Suprapubic skin (tissue), 4 donors: ENCODE results near the gene MYEOV. TPM values are rescaled to one million over a fixed set of nuclear protein-coding genes. Genes with fewer than 3 reads are reported as not detected.
A peak's percentile ranks its signal among the peaks of the same experiment; 100 is the strongest.

Source experiments
- DNase-seq, 2 donors: peaks; one replicate each; pipeline ENCODE4 v3.0.0-alpha.2; 2019; ENCODE audit warnings: low spot score in 2 of 2
- H3K27ac ChIP-seq: fragments of 200-600 bp; sonication (generic); one replicate; pipeline ENCODE4 v1.5.1; 2019
- H3K27me3 ChIP-seq: fragments of 200-600 bp; sonication (generic); one replicate; pipeline ENCODE4 v1.5.1; 2019
- H3K36me3 ChIP-seq: fragments of 200-600 bp; sonication (generic); one replicate; pipeline ENCODE4 v1.5.1; 2019
- H3K4me1 ChIP-seq: fragments of 200-600 bp; sonication (generic); one replicate; pipeline ENCODE4 v1.5.1; 2019
- H3K4me3 ChIP-seq: fragments of 200-600 bp; sonication (generic); one replicate; pipeline ENCODE4 v1.5.1; 2019; ENCODE audit warnings: mild to moderate bottlenecking
- H3K9me3 ChIP-seq: fragments of 200-600 bp; sonication (generic); one replicate; pipeline ENCODE4 v1.5.1; 2019
- CTCF ChIP-seq, 2 donors: fragments of 200-600 bp in 1 of 2; fragments of 450-650 bp in 1 of 2; sonication (generic) in 1 of 2; IDR thresholded peaks; one replicate each; pipeline ENCODE4 v1.5.1; 2016 to 2019; ENCODE audit warnings: antibody characterized with exemption in 2 of 2, mild to moderate bottlenecking in 1 of 2, moderate library complexity in 1 of 2
- EP300 ChIP-seq: sonication (generic); formaldehyde crosslinking; IDR thresholded peaks from one replicate; pipeline ENCODE4 v1.6.1; 2017; ENCODE audit warnings: antibody characterized with exemption
- POLR2A ChIP-seq, 2 donors: fragments of 450-650 bp; IDR thresholded peaks; one replicate each; pipeline ENCODE4 v1.6.1; 2017; ENCODE audit warnings: antibody characterized with exemption in 2 of 2, mild to moderate bottlenecking in 2 of 2, moderate library complexity in 2 of 2
- POLR2AphosphoS5 ChIP-seq, 3 donors: sonication (generic); formaldehyde crosslinking; IDR thresholded peaks; one replicate each; pipeline ENCODE4 v1.6.1; 2017; ENCODE audit warnings: antibody characterized with exemption in 3 of 3
- WGBS: methylation state at CpG from one replicate; pipeline ENCODE4 v1.1.5; 2018; 5-methylcytosine and 5-hydroxymethylcytosine counted together
- total RNA-seq, 4 donors: library from RNA; depleted of rRNA; stranded (reverse); fragments of >200 nt; gene quantifications; one replicate each; pipeline ENCODE4 v1.1.0, GENCODE V29; 2016

The MYEOV gene
- total RNA-seq, 4 donors from 2014 or later: 9.9 to 25.6 (median 15.8) TPM

- Histone ChIP-seq H3K27ac (no peak overlapping the region), H3K4me3 (no peak overlapping the region), H3K4me1 (no peaks in the 10 kb centered on the region), H3K27me3 (no peaks in the 10 kb centered on the region), H3K9me3 (no peaks in the 10 kb centered on the region), H3K36me3 (no peaks in the 10 kb centered on the region)
- peak in 1 of 2 donors; percentile 72 for DNase-seq
- 92% methylated on average over 7 of the region's 13 CpGs for WGBS
- TF ChIP-seq EP300 (no peak), CTCF (IDR thresholded peaks at IDR 0.05) (no peak), POLR2AphosphoS5 (IDR thresholded peaks at IDR 0.05) (no peak)
Observed at GRCh38 chr11:69342588-69343330, 48.8 kb downstream of the MYEOV start.

GRCh38 chr11:69343401-69344321, 49.7 kb downstream of the MYEOV start:
- H3K27me3 ChIP-seq: no peaks in the 10 kb centered on the region
- H3K4me3 ChIP-seq: no peak overlapping the region
- no peaks in the 10 kb centered on the region for H3K4me1 ChIP-seq
- no peak overlapping the region for H3K27ac ChIP-seq
- no peaks in the 10 kb centered on the region for H3K36me3 ChIP-seq
- no peak for TF ChIP-seq POLR2AphosphoS5 (IDR thresholded peaks at IDR 0.05)
- TF ChIP-seq CTCF (IDR thresholded peaks at IDR 0.05): no peak
- peak in 1 of 2 donors; percentile 63 for DNase-seq
- WGBS: 98% methylated on average over 13 of the region's 13 CpGs
- H3K9me3 ChIP-seq: no peaks in the 10 kb centered on the region

GRCh38 chr11:69344570-69345145, 50.7 kb downstream of the MYEOV start:
- Histone ChIP-seq H3K27me3 (no peaks in the 10 kb centered on the region), H3K36me3 (no peaks in the 10 kb centered on the region), H3K27ac (no peak overlapping the region), H3K4me3 (no peak overlapping the region), H3K4me1 (no peaks in the 10 kb centered on the region), H3K9me3 (no peaks in the 10 kb centered on the region)
- peak in 1 of 2 donors; percentile 41 for DNase-seq
- WGBS: 70% methylated on average over 7 of the region's 7 CpGs
- TF ChIP-seq POLR2AphosphoS5 (IDR thresholded peaks at IDR 0.05) (no peak), CTCF (IDR thresholded peaks at IDR 0.05) (no peak), POLR2A (IDR thresholded peaks at IDR 0.05) (no peak), EP300 (no peak)

Other genes starting within 250 kb of the MYEOV start
- gene TPCN2, start 245.2 kb upstream of the MYEOV start, total RNA-seq: 10 to 100 TPM in 3 of 4 donors, 1 to 10 TPM in 1; 8.4 to 30.3 (median 24.4) TPM
- 1 to 10 TPM in 1 of 4 donors, under 1 TPM in 2, not detected in 1; 0.26 to 3.1 (median 0.31) TPM for gene SMIM38, start 138.2 kb upstream of the MYEOV start, total RNA-seq
- gene LINC01488, start 187.5 kb downstream of the MYEOV start, total RNA-seq: not detected